CD4-positive, alpha-beta T cell treated with Interleukin-21 for 1 hour (primary cell): ENCODE results near the gene VPS39.

ENCODE experiments used
- DNase-seq: peaks from one replicate; pipeline ENCODE4 v3.0.0-alpha.2; 2020

Gene VPS39

DNA sequence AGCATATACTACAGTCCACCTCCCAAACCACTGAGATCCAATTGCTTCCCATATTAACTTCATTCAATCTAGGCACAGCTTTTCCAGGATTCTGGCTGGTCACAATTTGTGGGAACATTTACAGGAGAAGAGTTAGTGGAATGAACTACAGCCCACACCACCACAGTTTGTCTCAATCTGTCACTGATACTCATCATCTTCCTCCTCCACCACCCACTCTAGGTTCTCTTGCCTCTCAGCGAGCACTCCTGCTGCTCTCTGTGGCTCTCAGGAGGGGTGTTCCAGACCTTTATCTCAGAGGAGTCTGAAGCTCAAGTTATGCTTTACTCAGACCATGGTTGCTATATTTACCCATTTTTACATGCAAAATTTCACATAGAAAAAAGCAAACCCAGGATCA is 87.8 kb downstream of the VPS39 start:
- DNase-seq: no peak

DNA sequence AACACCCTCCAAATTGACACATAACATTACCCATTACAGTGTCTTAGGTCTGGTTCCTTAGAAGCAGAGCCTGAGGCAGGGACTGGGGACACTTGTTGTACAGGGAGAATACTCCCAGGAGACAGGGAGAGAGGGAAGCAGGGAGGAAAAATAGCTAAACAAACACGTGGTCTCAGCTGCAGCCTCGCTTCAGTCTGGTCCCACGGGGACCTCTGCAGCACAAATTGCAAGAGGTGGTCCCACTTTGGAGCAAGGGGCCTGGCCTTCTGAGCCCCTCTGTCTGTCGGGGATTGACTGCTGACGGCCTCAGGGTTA is 88.7 kb downstream of the VPS39 start:
- DNase-seq: no peak

DNA sequence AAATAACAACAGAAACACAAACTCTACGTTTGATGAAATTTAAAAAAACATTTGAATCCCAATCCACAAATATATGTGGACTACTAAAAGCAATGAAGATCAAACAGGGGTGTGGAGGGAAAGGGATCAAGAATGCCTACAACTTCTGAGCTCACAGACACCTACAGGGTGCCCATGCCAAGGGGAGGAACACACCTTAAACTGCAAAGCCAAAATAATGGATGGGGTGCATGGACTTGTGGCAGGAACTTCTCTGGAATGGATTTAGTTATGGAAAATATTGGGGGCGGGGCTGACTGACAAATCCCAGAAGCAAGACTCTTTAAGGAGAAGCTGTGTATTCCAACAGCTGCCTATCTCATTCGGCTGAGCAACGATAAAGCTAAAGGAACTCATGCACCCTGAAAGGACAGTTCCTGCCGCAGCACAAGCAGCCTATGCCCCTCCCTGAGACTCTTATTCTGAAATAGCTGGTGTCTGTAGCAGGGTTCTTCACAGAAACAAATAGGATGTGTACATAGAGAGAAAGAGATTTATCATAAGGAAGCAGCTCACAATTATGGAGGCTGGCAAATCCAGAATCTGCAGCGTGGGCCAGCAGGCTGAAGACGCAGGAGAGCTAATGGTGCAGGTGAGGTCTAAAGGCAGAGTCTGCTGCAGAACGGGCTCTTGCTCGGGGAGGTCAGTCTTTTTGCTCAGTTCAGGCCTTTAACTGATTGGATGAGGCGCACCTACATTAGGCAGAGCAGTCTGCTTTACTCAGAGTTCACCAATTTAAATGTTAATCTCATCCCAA is 89.3 kb downstream of the VPS39 start:
- no peak for DNase-seq

DNA sequence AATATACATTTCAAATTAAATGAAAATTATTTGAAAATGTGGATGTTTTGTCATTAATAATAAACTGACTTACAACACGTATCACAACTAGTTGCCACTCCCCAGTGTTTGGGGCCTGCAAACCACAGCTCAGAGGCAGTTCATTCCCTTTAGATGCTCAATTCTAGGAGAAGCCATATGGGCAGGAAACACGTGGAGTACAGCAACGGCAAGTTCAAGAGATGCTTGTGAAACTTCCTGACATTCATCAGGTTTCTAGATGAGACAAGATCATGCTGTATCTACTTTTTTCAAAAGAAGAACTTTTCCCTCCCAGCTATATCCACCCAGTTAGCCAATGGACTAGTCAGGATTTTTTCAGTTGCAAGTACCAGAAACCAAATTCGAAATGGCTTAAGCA is 96.2 kb downstream of the VPS39 start:
- no peak for DNase-seq

DNA sequence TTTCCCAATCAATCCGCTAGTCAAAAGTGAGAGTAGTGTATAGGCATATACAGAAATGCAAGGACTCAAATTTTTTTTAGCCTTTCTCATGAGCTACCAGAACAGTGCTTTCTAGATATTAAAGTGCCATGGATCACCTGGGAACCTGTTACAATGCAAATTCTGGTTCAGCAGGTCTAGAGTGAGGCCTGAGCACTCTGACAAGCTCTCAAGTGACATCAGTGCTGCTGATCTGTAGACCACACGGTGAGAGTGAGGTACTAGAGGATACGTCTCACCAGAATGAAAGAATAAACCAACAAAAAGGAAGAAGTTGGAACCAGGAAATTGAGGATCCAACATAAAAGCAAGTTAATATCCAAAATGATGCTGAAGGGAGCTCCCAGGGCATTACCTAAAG is 97.7 kb downstream of the VPS39 start:
- no peak for DNase-seq

DNA sequence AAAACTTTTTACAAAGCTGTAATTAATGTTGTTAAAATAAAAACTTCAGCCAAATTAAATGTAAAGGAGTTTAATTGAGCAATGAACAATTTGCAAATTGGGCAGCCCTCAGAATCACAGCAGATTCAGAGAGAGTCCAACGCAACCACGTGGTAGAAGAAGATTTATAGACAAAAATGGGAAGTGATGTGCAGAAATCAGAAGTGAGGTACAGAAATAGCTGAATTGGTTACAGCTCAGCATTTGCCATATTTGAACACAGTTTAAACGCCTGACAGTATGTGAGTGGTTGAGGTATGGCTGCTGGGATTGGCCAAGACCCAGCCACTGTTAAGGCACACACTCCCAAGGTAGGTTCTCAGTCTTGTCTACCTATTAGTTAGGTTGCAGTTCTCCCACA is 99.3 kb downstream of the VPS39 start:
- no peak for DNase-seq
